SIG-M5 treated with dmso at 0.1 percent for 504 hours (cell line): ENCODE measurements around the gene KLHL20.
A peak's percentile ranks its signal among the peaks of the same experiment; 100 is the strongest.

ENCODE experiments used
- DNase-seq: peaks from one replicate; lab custom pipeline; 2025; ENCODE audit not compliant: unreplicated experiment; lab: John Stamatoyannopoulos, UW

The KLHL20 gene

GRCh38 chr1:173824315-173825081 is 109.7 kb downstream of the KLHL20 start, which contains the start of the genes CENPL and DARS2:
Gene CENPL, minus strand, starts transcription at chr1:173824883. Its CDS starts 13,584 bp downstream, at chr1:173811299.
Gene DARS2, plus strand, starts transcription at chr1:173824673. Its CDS starts 557 bp downstream, at chr1:173825230.
- DNase-seq = peak; percentile 100

- DNase-seq = no peak
Observed at GRCh38 chr1:173827611-173828010, 112.8 kb downstream of the KLHL20 start.

GRCh38 chr1:173832748-173833147 is 118.0 kb downstream of the KLHL20 start:
- DNase-seq = no peak
